RKO (cell line): ENCODE results near the gene MTX1.

ENCODE experiments used
- DNase-seq: peaks from one replicate; pipeline ENCODE4 v3.0.0-alpha.2; 2016; ENCODE audit warnings: low spot score

MTX1 gene

DNA sequence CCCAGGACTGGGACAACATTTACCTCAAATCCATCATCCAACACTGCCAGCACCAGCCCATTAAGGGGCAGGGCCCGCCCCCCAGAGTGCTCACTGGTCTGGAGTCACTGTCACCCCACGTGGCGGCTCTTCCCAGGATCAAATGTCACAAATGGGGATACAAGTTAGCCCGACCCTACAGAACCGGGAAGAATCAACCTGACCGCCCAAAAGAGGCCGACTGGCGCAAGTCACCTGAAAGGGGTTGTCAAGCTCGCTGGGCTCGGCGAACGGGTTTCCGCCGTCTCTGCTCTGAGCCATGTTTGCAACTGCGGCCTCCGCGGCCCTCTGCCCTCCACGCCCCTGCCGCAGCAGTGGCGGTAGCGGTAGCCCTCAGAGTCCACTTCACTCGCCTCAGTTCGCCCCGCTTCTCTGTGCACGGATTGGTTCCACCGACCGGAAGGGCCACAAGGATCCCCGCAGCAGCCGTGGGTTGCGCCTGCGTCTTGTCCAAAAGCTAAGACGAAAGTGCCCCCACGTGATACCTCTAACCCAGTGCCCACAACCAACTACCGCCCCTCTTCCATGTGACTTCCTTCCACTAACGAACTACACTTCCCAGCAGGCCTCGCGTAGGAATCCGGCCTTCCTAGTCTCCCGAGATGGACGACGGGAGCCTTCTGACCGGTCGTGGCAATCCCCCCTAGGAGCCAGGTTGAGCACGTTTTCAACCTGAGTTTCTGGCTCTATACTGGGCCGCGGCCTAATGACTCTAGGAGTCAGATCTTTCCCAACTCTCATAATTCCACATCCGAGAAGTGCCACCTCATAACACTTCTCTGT, 53.6 kb downstream of the MTX1 start, which contains the start of gene SCAMP3:
Gene SCAMP3 (minus strand): TSS at position 509 of the 822 bp plus-strand sequence. CDS start 209 bp downstream, at position 300.
- peak; percentile 98 for DNase-seq

DNA sequence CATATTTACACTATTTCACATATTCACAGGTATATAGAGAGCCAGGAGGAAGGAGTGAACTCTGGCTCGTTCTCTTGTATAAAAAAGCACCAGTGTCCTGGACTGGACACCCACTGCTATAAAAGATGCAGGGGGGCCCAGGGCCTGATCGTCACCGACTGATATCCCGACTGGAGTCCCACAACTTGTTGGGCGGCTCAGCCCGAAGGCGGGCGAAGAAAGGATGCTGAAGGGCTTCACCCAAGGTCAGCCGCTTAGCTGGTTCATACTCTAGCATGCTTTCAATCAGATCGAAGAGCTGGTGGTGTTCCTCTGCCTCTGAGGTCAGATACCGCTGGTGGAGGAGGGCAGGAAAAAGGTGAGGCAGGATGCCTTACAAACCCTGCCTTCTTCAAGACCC, 54.6 kb downstream of the MTX1 start:
- no peak for DNase-seq
